ENCODE data around the gene UNKL.
"Not testable (repeated sequence)": the region's sequence is repeated elsewhere in the genome, so short reads cannot be mapped to it uniquely, and the experiment has no call there.

Gene UNKL

GRCh38 chr16:1444730-1445517 is 30.4 kb upstream of the UNKL start:
- no peak overlapping the region for H3K9ac ChIP-seq (ENCODE audit: low read length)
- H3K27me3 ChIP-seq (ENCODE audit: control insufficient read depth, insufficient read depth, low read length) = no peaks in the 10 kb centered on the region
- H3K4me3 ChIP-seq (ENCODE audit: low read length) = no peak overlapping the region
- H3K36me3 ChIP-seq (ENCODE audit: control insufficient read depth, low read depth, low read length) = peaks cover 10% of the 10 kb centered on the region
- no peak overlapping the region for H3K27ac ChIP-seq (ENCODE audit: low read length)
- no peaks in the 10 kb centered on the region for H3K4me1 ChIP-seq (ENCODE audit: control insufficient read depth, low read depth, low read length)
- H3K9me3 ChIP-seq (ENCODE audit: control insufficient read depth, low read depth, low read length) = no peaks in the 10 kb centered on the region

- H3K9me3 ChIP-seq (ENCODE audit: control insufficient read depth, low read depth, low read length) = no peaks in the 10 kb centered on the region
- H3K27me3 ChIP-seq (ENCODE audit: control insufficient read depth, insufficient read depth, low read length) = no peaks in the 10 kb centered on the region
- peaks cover 6% of the 10 kb centered on the region for H3K36me3 ChIP-seq (ENCODE audit: control insufficient read depth, low read depth, low read length)
- H3K9ac ChIP-seq (ENCODE audit: low read length) = no peak within 1 kb of the TSS
- no peaks in the 10 kb centered on the region for H3K4me1 ChIP-seq (ENCODE audit: control insufficient read depth, low read depth, low read length)
- no peak within 1 kb of the TSS for H3K27ac ChIP-seq (ENCODE audit: low read length)
- H3K4me3 ChIP-seq (ENCODE audit: low read length) = no peak within 1 kb of the TSS
Observed at GRCh38 chr16:1443980-1444729, 29.7 kb upstream of the UNKL start, which contains the start of gene CCDC154. CCDC154 (minus strand) TSS chr16:1444556; CDS start chr16:1444322, 234 bp downstream.

- Histone ChIP-seq H3K36me3 (ENCODE audit: control insufficient read depth, low read depth, low read length) (peaks cover 4% of the 10 kb centered on the region), H3K27me3 (ENCODE audit: control insufficient read depth, insufficient read depth, low read length) (no peaks in the 10 kb centered on the region), H3K4me3 (ENCODE audit: low read length) (no peak overlapping the region), H3K9ac (ENCODE audit: low read length) (no peak overlapping the region), H3K9me3 (ENCODE audit: control insufficient read depth, low read depth, low read length) (no peaks in the 10 kb centered on the region), H3K4me1 (ENCODE audit: control insufficient read depth, low read depth, low read length) (no peaks in the 10 kb centered on the region), H3K27ac (ENCODE audit: low read length) (no peak overlapping the region)
Observed at GRCh38 chr16:1443403-1443973, 29.0 kb upstream of the UNKL start.

- Histone ChIP-seq H3K4me1 (ENCODE audit: control insufficient read depth, low read depth, low read length) (no peaks in the 10 kb centered on the region), H3K27me3 (ENCODE audit: control insufficient read depth, insufficient read depth, low read length) (no peaks in the 10 kb centered on the region), H3K9ac (ENCODE audit: low read length) (no peak overlapping the region), H3K4me3 (ENCODE audit: low read length) (no peak overlapping the region), H3K9me3 (ENCODE audit: control insufficient read depth, low read depth, low read length) (no peaks in the 10 kb centered on the region), H3K27ac (ENCODE audit: low read length) (no peak overlapping the region), H3K36me3 (ENCODE audit: control insufficient read depth, low read depth, low read length) (no peaks in the 10 kb centered on the region)
Observed at GRCh38 chr16:1442697-1443096, 28.2 kb upstream of the UNKL start.

- H3K27ac ChIP-seq (ENCODE audit: low read length) = no peak overlapping the region
- no peak overlapping the region for H3K9ac ChIP-seq (ENCODE audit: low read length)
- H3K4me1 ChIP-seq (ENCODE audit: control insufficient read depth, low read depth, low read length) = no peaks in the 10 kb centered on the region
- no peaks in the 10 kb centered on the region for H3K27me3 ChIP-seq (ENCODE audit: control insufficient read depth, insufficient read depth, low read length)
- no peaks in the 10 kb centered on the region for H3K36me3 ChIP-seq (ENCODE audit: control insufficient read depth, low read depth, low read length)
- no peaks in the 10 kb centered on the region for H3K9me3 ChIP-seq (ENCODE audit: control insufficient read depth, low read depth, low read length)
- H3K4me3 ChIP-seq (ENCODE audit: low read length) = no peak overlapping the region
Observed at GRCh38 chr16:1441391-1441829, 26.9 kb upstream of the UNKL start.

- not testable (repeated sequence) for H3K36me3 ChIP-seq (ENCODE audit: control insufficient read depth, low read depth, low read length); H3K4me1 ChIP-seq (ENCODE audit: control insufficient read depth, low read depth, low read length); H3K9me3 ChIP-seq (ENCODE audit: control insufficient read depth, low read depth, low read length); H3K27me3 ChIP-seq (ENCODE audit: control insufficient read depth, insufficient read depth, low read length); H3K9ac ChIP-seq (ENCODE audit: low read length); H3K27ac ChIP-seq (ENCODE audit: low read length); H3K4me3 ChIP-seq (ENCODE audit: low read length)
Observed at GRCh38 chr16:1439699-1440074, 25.2 kb upstream of the UNKL start.

GRCh38 chr16:1439058-1439698 is 24.7 kb upstream of the UNKL start:
- H3K4me3 ChIP-seq (ENCODE audit: low read length) = no peak overlapping the region
- no peaks in the 10 kb centered on the region for H3K36me3 ChIP-seq (ENCODE audit: control insufficient read depth, low read depth, low read length)
- no peaks in the 10 kb centered on the region for H3K9me3 ChIP-seq (ENCODE audit: control insufficient read depth, low read depth, low read length)
- H3K9ac ChIP-seq (ENCODE audit: low read length) = no peak overlapping the region
- H3K4me1 ChIP-seq (ENCODE audit: control insufficient read depth, low read depth, low read length) = no peaks in the 10 kb centered on the region
- H3K27me3 ChIP-seq (ENCODE audit: control insufficient read depth, insufficient read depth, low read length) = no peaks in the 10 kb centered on the region
- H3K27ac ChIP-seq (ENCODE audit: low read length) = no peak overlapping the region

- Histone ChIP-seq H3K36me3 (ENCODE audit: control insufficient read depth, low read depth, low read length) (no peaks in the 10 kb centered on the region), H3K27me3 (ENCODE audit: control insufficient read depth, insufficient read depth, low read length) (no peaks in the 10 kb centered on the region), H3K4me3 (ENCODE audit: low read length) (no peak overlapping the region), H3K4me1 (ENCODE audit: control insufficient read depth, low read depth, low read length) (no peaks in the 10 kb centered on the region), H3K27ac (ENCODE audit: low read length) (no peak overlapping the region), H3K9me3 (ENCODE audit: control insufficient read depth, low read depth, low read length) (no peaks in the 10 kb centered on the region), H3K9ac (ENCODE audit: low read length) (no peak overlapping the region)
Observed at GRCh38 chr16:1438229-1439057, 23.9 kb upstream of the UNKL start.

- Histone ChIP-seq H3K4me1 (ENCODE audit: control insufficient read depth, low read depth, low read length) (no peaks in the 10 kb centered on the region), H3K4me3 (ENCODE audit: low read length) (no peak overlapping the region), H3K27me3 (ENCODE audit: control insufficient read depth, insufficient read depth, low read length) (no peaks in the 10 kb centered on the region), H3K9me3 (ENCODE audit: control insufficient read depth, low read depth, low read length) (no peaks in the 10 kb centered on the region), H3K27ac (ENCODE audit: low read length) (no peak overlapping the region), H3K9ac (ENCODE audit: low read length) (no peak overlapping the region), H3K36me3 (ENCODE audit: control insufficient read depth, low read depth, low read length) (no peaks in the 10 kb centered on the region)
Observed at GRCh38 chr16:1437606-1438005, 23.1 kb upstream of the UNKL start.

GRCh38 chr16:1436731-1437355 is 22.3 kb upstream of the UNKL start:
- H3K9me3 ChIP-seq (ENCODE audit: control insufficient read depth, low read depth, low read length) = no peaks in the 10 kb centered on the region
- H3K27me3 ChIP-seq (ENCODE audit: control insufficient read depth, insufficient read depth, low read length) = no peaks in the 10 kb centered on the region
- H3K4me1 ChIP-seq (ENCODE audit: control insufficient read depth, low read depth, low read length) = no peaks in the 10 kb centered on the region
- no peaks in the 10 kb centered on the region for H3K36me3 ChIP-seq (ENCODE audit: control insufficient read depth, low read depth, low read length)
- no peak overlapping the region for H3K9ac ChIP-seq (ENCODE audit: low read length)
- no peak overlapping the region for H3K27ac ChIP-seq (ENCODE audit: low read length)
- no peak overlapping the region for H3K4me3 ChIP-seq (ENCODE audit: low read length)
